ENCODE measurements around the gene SLC22A14. TPM values are rescaled to one million over a fixed set of nuclear protein-coding genes. Genes with fewer than 3 reads are reported as not detected.

Gene SLC22A14
- total RNA-seq, 1 experiment from 2014 or later = 0.22 TPM

DNA sequence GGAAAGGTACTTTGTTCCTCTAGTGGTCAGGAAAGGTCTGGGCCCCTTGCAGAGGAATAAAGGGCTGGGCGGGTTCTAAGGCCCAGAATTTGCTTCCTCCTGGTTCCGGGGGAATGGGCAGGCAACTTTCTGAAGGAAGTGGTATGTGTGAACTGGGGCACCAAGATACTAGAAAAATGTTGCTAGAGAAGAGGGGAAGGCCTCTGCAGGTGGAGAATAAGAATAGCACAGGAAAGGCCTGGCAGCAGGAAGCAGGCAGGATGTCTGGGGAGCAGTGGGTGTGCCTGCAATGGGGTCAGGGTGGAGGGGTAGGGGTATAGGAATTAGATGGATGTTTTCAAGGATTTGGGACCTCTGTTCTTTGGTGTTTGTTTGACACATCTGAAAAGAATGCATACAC lies 14.4 kb upstream of the SLC22A14 start:
- CTCF ChIA-PET = no interaction called here

DNA sequence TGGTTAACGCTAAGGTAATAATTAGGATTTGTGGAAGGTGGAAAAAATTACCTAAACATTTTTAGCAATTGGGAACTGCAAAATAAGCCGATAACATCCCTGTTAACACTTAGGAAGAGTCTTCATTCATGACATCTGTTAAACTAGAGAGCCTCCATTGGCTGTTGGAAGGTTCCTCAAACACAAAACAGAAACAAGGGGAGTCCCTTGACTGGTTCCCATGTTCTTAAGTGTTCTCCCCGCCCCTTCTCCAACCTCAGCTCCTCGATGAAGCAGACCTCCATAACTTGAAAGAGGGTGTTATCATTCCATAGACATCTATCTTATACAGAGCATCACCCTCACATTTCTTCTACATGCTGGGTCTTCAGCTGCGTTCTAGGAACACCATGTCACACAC lies 14.0 kb upstream of the SLC22A14 start:
- no peak overlapping the region for H3K9ac ChIP-seq (ENCODE audit: low read length)
- ChIA-PET CTCF (no interaction called here), RAD21 (ENCODE audit: low non-redundant PET in 1 of 2, low total read pairs in 2 of 2, uncharacterized antibody in 2 of 2, unreplicated experiment in 2 of 2) (no interaction called here)
- TF ChIP-seq, protein P1, sequence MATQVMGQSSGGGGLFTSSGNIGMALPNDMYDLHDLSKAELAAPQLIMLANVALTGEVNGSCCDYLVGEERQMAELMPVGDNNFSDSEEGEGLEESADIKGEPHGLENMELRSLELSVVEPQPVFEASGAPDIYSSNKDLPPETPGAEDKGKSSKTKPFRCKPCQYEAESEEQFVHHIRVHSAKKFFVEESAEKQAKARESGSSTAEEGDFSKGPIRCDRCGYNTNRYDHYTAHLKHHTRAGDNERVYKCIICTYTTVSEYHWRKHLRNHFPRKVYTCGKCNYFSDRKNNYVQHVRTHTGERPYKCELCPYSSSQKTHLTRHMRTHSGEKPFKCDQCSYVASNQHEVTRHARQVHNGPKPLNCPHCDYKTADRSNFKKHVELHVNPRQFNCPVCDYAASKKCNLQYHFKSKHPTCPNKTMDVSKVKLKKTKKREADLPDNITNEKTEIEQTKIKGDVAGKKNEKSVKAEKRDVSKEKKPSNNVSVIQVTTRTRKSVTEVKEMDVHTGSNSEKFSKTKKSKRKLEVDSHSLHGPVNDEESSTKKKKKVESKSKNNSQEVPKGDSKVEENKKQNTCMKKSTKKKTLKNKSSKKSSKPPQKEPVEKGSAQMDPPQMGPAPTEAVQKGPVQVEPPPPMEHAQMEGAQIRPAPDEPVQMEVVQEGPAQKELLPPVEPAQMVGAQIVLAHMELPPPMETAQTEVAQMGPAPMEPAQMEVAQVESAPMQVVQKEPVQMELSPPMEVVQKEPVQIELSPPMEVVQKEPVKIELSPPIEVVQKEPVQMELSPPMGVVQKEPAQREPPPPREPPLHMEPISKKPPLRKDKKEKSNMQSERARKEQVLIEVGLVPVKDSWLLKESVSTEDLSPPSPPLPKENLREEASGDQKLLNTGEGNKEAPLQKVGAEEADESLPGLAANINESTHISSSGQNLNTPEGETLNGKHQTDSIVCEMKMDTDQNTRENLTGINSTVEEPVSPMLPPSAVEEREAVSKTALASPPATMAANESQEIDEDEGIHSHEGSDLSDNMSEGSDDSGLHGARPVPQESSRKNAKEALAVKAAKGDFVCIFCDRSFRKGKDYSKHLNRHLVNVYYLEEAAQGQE (IDR thresholded peaks at IDR 0.05; ENCODE audit: low read depth) = no peak
- no peak for TF ChIP-seq ZNF274 (IDR thresholded peaks at IDR 0.05; ENCODE audit: low read depth, low read length)
- TF ChIP-seq YY1 (IDR thresholded peaks at IDR 0.05; ENCODE audit: extremely low read depth, insufficient replicate concordance, low read depth, low read length) = no peak
- TF ChIP-seq POLR2A (IDR thresholded peaks at IDR 0.05; ENCODE audit: borderline replicate concordance, extremely low read depth, insufficient read depth, insufficient read length) = no peak
- TF ChIP-seq POLR2AphosphoS5 (IDR thresholded peaks at IDR 0.05; ENCODE audit: low read depth, low read length) = no peak
- no peak for TF ChIP-seq ELF1 (IDR thresholded peaks at IDR 0.05; ENCODE audit: borderline replicate concordance, low read depth)
- TF ChIP-seq RAD21 (IDR thresholded peaks at IDR 0.05; ENCODE audit: low read depth) = no peak

More for the DNA sequence above, 14.4 kb upstream of the SLC22A14 start:
- Histone ChIP-seq H3K4me3 (replicated peaks in 1 of 2; ENCODE audit: low read depth in 1 of 2, low read length in 2 of 2) (no peak overlapping the region), H3K9me3 (ENCODE audit: control insufficient read depth in 1 of 2, insufficient read depth in 1 of 2, low read depth in 1 of 2, low read length in 2 of 2) (no peaks in the 10 kb centered on the region), H4K20me1 (ENCODE audit: insufficient read depth) (no peaks in the 10 kb centered on the region), H3K9ac (ENCODE audit: low read length) (no peak overlapping the region), H3K9me2 (ENCODE audit: insufficient read depth) (no peaks in the 10 kb centered on the region), H3K27me3 (ENCODE audit: insufficient read depth, low read length) (no peaks in the 10 kb centered on the region), H3K27ac (ENCODE audit: low read depth, low read length) (no peak overlapping the region), H3K4me2 (ENCODE audit: low read length) (no peak overlapping the region), H3K36me3 (ENCODE audit: control insufficient read depth in 1 of 2, insufficient read depth in 2 of 2, low read length in 2 of 2) (no peaks in the 10 kb centered on the region), H3K4me1 (ENCODE audit: control insufficient read depth in 1 of 2, insufficient read depth in 2 of 2, low read length in 2 of 2) (peaks cover 0 to 2% of the 10 kb centered on the region in 2 experiments; a peak in 1 of 4 replicates), H3K79me2 (ENCODE audit: insufficient read depth, low read length) (no peaks in the 10 kb centered on the region), H2AFZ (ENCODE audit: low read depth, low read length, poor library complexity, severe bottlenecking) (no peak overlapping the region)
- ATAC-seq (no peak), DNase-seq (ENCODE audit: low read depth, low spot score) (no peak)
- TF ChIP-seq CBX3 (IDR thresholded peaks at IDR 0.05; ENCODE audit: low read depth) = no peak
- TF ChIP-seq, protein P2, sequence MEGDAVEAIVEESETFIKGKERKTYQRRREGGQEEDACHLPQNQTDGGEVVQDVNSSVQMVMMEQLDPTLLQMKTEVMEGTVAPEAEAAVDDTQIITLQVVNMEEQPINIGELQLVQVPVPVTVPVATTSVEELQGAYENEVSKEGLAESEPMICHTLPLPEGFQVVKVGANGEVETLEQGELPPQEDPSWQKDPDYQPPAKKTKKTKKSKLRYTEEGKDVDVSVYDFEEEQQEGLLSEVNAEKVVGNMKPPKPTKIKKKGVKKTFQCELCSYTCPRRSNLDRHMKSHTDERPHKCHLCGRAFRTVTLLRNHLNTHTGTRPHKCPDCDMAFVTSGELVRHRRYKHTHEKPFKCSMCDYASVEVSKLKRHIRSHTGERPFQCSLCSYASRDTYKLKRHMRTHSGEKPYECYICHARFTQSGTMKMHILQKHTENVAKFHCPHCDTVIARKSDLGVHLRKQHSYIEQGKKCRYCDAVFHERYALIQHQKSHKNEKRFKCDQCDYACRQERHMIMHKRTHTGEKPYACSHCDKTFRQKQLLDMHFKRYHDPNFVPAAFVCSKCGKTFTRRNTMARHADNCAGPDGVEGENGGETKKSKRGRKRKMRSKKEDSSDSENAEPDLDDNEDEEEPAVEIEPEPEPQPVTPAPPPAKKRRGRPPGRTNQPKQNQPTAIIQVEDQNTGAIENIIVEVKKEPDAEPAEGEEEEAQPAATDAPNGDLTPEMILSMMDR (IDR thresholded peaks at IDR 0.05 in 2 of 3, conservative IDR thresholded peaks at IDR 0.05 in 1 of 3; ENCODE audit: borderline replicate concordance in 1 of 3, insufficient read depth in 1 of 3, low read depth in 2 of 3, low read length in 2 of 3) = no peak
- TF ChIP-seq SIN3A (IDR thresholded peaks at IDR 0.05; ENCODE audit: low read depth) = no peak
- TF ChIP-seq ZFX (IDR thresholded peaks at IDR 0.05) = no peak
- TF ChIP-seq YY1 (IDR thresholded peaks at IDR 0.05; ENCODE audit: extremely low read depth, insufficient replicate concordance, low read depth, low read length) = no peak
- TF ChIP-seq JUND (IDR thresholded peaks at IDR 0.05) = no peak
- TF ChIP-seq CEBPB (IDR thresholded peaks at IDR 0.05; ENCODE audit: low read depth) = no peak
- TF ChIP-seq, protein P3, sequence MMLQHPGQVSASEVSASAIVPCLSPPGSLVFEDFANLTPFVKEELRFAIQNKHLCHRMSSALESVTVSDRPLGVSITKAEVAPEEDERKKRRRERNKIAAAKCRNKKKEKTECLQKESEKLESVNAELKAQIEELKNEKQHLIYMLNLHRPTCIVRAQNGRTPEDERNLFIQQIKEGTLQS (IDR thresholded peaks at IDR 0.05) = no peak
- TF ChIP-seq EZH2 (IDR thresholded peaks at IDR 0.05) = no peak
- no TSS peak for BruUV-seq (replicated peaks)
- RAD21 ChIA-PET (ENCODE audit: low non-redundant PET in 1 of 2, low total read pairs in 2 of 2, uncharacterized antibody in 2 of 2, unreplicated experiment in 2 of 2) = no interaction called here
- intact Hi-C loops (cut with micrococcal nuclease) = no loop called here
- POLR2A ChIA-PET = no interaction called here

More for the DNA sequence above, 14.0 kb upstream of the SLC22A14 start:
- POLR2A ChIA-PET = no interaction called here
- H3K9me2 ChIP-seq (ENCODE audit: insufficient read depth) = no peaks in the 10 kb centered on the region
- H3K79me2 ChIP-seq (ENCODE audit: insufficient read depth, low read length) = no peaks in the 10 kb centered on the region
- H2AFZ ChIP-seq (ENCODE audit: low read depth, low read length, poor library complexity, severe bottlenecking) = no peak overlapping the region
- H3K27me3 ChIP-seq (ENCODE audit: insufficient read depth, low read length) = no peaks in the 10 kb centered on the region
- intact Hi-C loops (cut with micrococcal nuclease) = no loop called here
- no peak overlapping the region for H3K27ac ChIP-seq (ENCODE audit: low read depth, low read length)
- DNase-seq (ENCODE audit: low read depth, low spot score) (no peak), ATAC-seq (no peak)
- no TSS peak for BruUV-seq (replicated peaks)
- H3K4me2 ChIP-seq (ENCODE audit: low read length) = no peak overlapping the region
- H4K20me1 ChIP-seq (ENCODE audit: insufficient read depth) = no peaks in the 10 kb centered on the region
- peaks cover 0 to 2% of the 10 kb centered on the region in 2 experiments; a peak in 1 of 4 replicates for H3K4me1 ChIP-seq (ENCODE audit: control insufficient read depth in 1 of 2, insufficient read depth in 2 of 2, low read length in 2 of 2)
- no peaks in the 10 kb centered on the region for H3K9me3 ChIP-seq (ENCODE audit: control insufficient read depth in 1 of 2, insufficient read depth in 1 of 2, low read depth in 1 of 2, low read length in 2 of 2)
- no peak overlapping the region for H3K4me3 ChIP-seq (replicated peaks in 1 of 2; ENCODE audit: low read depth in 1 of 2, low read length in 2 of 2)
- H3K36me3 ChIP-seq (ENCODE audit: control insufficient read depth in 1 of 2, insufficient read depth in 2 of 2, low read length in 2 of 2) = no peaks in the 10 kb centered on the region
